ENCODE results near the gene DYSF.

GRCh38 chr2:71591044-71591443, 137.7 kb downstream of the DYSF start:
- TF ChIP-seq CTCF (optimal IDR thresholded peaks at IDR 0.05 in 1 of 3, IDR thresholded peaks at IDR 0.05 in 1 of 3, conservative IDR thresholded peaks at IDR 0.05 in 1 of 3; ENCODE audit: extremely low read depth in 1 of 3, insufficient read depth in 2 of 3, low read length in 3 of 3) (no peak), EZH2 (IDR thresholded peaks at IDR 0.05; ENCODE audit: low read length) (no peak)

Measured in keratinocyte (primary cell).